SIG-M5 treated with dmso at 0.1 percent for 504 hours (cell line): ENCODE results near the gene LIPT2.
"Not testable (repeated sequence)": the region's sequence is repeated elsewhere in the genome, so short reads cannot be mapped to it uniquely, and the experiment has no call there.

ENCODE experiments used
- DNase-seq: peaks from one replicate; lab custom pipeline; 2025; ENCODE audit not compliant: unreplicated experiment; lab: John Stamatoyannopoulos, UW

Gene LIPT2

DNA sequence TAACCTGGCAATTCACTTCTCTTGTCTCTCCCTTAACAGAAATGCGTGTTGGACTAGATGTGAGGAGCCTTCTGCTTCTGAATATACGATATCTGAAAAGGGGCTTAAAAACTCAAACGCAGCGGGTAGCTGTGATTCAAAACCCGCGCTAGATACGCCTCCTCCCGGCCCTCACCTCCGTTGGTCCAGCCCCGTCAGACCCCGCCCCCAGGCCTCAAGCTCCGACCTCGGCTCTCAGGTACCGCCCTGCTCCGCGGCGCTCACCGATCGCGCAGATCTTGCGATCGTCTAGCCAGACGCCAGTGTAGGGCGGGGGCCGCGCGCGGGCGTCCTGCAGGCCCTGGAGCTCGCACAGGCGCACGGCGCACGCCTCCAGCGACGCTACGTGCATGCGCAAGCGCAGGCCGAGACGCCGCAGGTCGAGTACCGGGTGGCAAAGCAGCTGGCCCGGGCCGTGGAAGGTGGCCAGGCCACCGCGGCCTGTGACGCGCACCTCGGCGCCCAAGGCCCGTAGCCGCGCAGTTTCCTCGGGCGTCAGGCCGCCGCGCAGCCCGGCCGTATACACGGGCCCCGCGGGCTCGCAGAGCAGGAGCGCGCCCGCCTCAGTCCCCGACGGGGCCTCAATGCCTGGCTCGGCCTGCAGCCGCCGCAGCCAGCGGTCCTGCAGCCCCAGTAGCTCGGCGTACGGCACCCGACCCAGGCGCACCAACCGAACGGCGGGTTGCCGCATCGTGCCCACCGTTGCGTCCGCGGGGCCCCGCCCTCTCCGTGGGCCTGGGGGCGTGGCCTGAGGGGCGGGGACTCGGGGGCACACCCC, at the start of gene LIPT2:
LIPT2 (minus strand) TSS at position 751 of the 817 bp plus-strand sequence; CDS start at position 730, 21 bp downstream.
- DNase-seq, result peak; percentile 93

DNA sequence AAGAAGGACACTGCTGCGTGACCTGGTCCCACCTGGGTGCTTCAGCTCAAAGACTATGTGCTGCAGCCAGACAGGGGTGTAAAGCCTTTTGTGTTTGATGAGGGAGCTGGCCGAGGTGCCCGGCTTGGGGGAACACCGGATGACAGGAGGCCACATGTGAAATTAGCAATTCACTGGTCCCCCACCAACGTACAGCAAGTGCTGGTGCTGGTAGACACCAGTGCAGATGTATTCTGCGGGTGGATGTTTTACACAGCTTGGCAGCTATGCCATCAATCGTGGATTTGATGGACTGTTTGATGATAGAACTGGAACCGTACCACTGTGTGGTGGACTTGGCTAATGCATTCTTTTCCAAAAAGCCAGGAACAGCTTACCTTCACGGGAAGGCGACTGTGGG, 47.9 kb upstream of the LIPT2 start:
- no peak for DNase-seq

DNA sequence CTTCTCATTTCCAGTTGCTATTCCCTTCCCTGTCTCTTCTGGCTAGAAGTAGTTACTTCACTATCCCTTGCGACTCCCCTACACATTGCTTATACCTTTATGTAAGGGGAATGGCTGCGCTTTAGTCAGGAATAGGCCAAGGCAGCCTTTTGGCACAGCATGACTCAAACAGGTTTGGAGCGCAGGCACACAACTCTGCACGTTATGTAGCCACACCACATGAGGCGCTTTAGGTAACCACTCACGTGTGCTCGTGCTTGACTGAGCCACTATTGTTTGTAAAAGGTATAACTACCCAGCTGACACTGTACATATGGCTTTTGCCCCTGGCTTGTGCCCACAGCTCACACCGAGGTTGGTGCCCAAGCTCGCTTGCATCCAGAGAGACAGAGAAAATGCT, 46.7 kb upstream of the LIPT2 start:
- no peak for DNase-seq

DNA sequence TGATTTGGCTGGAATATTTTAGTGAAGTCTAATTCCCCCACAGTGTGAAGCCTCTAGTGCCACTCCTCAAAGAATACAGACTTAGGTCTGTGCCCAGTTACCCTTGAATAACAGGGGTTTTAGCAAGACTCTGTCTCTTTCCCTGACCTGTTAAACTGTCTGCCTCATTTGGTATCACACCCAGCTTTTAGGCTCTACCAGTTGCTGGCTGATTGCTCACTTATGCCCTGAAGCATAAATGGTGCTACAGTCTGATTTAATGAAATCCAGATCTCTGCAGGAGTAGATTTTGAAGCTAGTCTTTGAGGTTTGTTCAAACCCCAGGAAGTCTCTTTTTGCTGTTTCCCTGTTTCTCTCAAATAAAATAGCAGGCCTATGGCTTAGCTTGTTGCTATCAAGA, 45.2 kb upstream of the LIPT2 start:
- DNase-seq, result no peak

DNA sequence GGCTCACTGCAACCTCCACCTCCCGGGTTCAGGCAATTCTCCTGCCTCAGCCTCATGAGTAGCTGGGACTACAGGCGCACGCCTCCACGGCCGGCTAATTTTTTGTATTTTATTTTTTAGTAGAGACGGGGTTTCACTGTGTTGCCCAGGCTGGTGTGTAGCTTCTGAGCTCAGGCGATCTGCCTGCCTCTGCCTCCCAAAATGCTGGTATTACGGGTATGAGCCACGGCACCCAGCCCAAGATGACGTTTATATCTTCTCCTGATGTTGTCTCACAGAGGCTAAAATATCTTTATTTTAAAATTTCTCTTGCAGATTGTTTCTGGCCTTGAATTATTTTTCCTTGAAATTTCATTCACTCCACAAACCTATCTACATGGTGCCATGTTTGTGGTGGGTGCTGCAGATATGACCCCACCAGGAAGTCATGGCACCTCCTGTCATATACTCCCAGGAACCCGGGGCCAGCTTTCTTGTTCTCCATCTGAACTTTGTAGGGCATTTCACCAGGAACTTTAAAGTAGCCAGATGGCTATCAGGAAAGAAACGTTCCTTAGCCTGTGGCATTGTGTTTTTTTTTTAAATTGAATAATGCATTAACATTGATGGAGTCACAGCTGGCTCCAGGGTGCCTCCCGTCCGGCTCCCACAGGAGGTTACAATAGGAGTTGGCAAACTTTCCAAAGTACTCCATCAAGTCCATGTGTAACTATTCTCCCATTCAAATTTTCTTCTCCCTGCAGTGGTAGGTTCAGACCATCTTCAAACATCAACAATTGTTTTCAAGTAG, 42.0 kb upstream of the LIPT2 start:
- no peak for DNase-seq

DNA sequence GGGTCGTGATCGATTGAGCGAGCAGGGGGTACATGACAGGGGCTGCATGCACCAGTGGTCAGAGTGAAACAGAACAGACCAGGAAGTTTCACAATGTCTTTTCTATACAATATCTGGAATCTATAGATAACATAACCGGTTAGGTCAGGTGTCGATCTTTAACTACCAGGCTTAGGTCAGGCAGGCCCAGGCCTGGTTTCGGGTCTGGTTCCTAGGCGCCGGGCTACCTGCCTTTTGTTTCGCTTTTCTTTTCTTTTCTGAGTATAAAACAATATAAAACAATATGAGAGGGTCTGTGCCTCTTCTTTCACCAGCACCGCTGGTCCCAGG, 41.4 kb upstream of the LIPT2 start:
- DNase-seq, result not testable (repeated sequence)

DNA sequence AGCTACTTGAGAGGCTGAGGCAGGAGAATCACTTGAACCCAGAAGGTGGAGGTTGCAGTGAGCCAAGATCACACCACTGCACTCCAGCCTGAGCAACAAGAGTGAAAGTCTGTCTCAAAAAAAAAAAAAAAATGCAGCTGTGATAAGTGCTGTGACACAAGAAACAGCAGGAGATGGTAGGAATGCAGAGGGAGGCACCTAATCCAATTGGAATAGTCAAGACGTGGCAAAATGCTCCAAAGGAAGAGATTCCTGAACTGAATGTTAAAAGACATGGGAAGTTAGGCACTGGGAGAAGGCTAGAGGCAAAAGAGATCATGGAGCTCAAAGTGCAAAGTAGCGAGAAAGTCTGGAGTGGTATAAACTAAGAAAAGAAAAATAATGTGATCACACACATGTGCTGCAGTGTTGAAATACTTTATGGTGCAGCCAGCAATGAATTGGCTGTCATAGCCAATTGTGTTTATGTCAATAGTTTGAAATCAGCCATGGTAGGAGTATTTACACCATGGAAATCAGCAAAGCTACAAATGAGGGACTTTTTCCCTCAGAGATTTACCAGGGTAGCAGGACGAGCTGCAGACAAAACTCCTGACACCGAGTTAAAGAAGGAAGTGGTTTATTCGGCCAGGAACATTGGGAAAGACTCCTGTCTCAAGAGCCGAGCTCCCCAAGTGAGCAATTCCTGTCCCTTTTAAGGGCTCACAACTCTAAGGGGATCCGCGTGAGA, 40.9 kb upstream of the LIPT2 start:
- DNase-seq, result no peak

DNA sequence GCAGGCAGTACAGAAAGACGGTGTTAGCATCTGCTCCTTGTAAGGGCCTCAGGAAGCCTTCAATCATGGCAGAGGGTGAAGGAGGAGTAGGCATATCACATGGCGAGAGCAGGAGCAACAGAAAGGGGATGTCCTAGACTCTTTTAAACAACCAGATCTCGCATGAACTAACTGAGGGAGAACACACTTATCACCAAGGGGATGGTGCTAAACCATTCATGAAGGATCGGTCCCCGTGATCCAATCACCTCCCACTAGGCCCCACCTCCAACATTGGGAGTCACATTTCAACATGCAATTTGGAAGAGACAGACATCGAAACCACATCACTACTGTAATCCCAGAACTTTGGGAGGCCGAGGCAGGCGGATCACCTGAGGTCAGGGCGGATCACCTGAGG, 39.9 kb upstream of the LIPT2 start:
- no peak for DNase-seq

DNA sequence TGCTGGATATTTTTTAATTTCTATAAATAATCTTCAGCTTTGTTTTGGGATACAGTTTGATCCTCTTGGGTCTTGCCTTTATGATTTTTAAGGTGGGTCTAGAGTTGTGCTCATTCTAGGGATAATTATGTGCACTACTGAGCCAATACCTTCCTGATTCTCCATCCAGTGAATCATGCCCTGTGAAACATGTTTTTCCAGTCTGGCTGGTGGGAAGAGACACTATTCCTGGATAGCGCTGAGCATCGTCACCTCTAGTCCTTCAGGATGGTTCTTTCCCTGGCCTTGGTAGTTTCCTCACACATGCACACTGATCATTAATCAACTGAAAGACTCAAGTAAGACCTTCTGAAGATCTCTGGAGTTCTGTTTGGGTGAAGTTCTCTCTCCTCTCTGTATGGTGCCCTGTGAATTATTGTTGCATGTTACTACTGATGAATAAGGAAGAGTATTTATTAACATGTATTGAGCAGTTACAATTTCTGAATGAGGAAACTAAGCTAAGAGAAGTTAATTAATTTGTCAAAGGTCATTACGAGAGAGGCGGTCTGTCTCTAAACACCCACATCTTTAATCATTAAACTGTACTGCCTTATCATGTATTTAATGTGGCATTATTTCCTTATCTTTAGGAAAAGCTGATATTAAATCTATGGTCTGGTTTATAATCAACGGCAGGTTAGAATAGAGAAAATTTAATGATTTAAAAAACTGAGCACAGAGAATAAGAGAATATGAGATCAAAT, 39.1 kb upstream of the LIPT2 start:
- DNase-seq, result peak; percentile 25

DNA sequence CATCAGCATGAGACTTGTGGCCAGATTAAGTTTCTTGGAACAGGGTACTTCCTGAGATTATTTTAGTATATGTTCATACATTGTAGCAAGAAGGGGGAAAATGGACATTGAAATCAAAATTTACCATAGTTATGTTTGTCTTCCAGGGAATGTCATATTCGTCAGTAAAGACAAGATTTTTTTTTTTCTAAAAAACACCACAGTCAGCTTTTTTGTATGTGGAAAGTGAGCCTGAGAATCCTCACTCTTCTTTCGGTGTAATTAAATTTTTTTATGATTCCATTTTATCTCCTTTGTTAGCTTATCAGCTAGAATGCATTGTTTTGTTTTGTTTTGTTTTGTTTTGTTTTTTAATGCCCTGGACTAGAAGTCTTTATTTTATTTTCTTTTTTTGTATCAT, 31.5 kb upstream of the LIPT2 start:
- DNase-seq, result no peak

DNA sequence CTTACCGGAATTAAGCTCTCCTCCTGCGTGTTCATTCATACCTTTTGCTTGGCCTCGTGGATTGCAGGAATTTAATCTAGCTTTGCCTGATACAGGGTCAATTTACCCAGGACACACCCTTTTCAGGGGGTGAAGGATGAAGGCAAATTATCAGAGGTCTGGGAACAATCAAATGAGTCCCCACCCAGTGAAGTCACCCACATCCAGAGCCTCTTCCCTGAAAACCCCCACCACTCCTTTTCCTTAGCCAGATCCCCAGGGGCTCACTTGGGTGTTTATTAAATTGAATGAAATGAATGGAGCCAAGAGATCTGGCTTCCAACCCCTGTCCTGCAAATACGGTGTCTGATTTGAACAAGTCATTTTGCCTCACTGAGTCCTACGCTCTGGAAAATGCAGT, 31.0 kb upstream of the LIPT2 start:
- DNase-seq, result no peak

DNA sequence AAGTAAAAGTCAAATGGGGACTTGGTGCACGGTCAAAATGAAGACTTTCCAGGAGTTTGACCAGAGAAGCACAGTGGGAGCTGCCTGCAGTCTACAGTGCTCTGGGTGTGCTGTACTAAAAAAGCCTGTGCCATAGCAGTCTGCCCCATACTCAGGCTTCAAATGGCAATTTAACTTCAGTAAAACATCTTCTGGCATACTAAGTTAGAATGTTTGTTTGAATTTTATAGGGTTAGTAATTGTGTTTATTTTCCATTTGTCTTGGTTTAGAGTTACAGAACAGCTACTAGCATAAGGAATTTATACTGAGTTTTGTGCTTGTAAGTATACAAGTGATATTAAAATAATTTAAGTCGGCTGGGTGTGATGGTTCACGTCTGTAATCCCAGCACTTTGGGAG, 29.3 kb upstream of the LIPT2 start:
- DNase-seq, result no peak

DNA sequence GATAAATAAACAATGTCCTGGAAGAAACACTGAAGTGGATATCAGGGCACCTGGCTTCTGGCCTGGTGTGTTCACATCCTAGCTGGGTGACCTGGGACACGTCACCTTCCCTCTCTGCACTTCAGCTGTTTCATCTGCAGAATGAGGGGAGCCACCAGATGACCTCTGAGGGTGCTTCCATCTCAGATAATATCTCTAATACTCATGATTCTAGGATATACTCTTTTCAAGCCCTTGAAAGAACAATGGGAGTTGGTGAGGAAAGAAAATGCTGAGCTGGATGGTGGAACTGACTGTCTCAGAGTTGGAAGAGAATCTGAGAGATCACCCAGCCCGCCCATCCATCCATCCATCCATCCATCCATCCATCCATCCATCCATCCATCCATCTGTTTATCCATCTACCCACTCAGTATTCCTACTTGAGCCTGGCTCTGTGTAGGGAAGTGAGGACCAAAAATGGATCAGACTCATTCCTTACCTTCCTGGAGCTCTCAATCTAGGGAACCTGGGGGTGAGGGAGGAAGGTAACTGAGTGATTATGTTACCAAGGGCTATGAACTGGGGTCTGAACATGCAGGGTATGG, 28.2 kb upstream of the LIPT2 start:
- DNase-seq, result no peak

DNA sequence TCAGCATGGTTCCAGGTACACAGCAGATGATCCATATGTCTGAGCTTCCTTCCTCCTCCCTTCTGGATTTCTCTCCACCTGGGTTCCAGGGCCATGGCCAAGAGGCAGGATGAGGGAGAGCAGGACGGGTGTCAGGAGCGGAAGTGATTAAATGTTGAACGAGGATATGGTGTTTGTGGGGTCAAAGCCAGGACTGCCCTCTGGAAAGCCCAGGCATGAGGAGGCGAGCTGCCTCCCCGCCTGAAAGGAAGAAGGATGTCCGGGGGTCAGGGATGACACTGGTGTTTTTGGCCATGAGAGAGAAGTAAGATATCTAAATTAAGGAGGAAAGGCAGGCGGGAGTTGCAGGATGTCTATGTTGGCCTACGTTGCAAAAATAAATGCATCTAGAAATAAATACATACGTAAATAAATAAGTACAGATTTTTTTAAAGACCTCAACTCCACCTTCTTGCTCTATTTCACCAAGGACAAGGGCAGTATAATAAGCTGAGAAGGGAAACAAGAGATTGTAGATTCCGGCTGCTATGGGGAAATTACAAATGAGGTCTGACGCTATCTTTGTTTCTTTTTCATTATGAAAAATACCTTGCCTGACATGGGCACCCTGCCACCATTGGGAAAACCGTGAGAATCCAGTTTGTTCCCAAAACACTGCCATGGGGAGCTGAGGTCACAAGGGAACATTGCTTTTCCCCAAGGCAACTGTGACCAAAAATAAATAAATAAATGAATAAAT, 27.6 kb upstream of the LIPT2 start:
- no peak for DNase-seq

DNA sequence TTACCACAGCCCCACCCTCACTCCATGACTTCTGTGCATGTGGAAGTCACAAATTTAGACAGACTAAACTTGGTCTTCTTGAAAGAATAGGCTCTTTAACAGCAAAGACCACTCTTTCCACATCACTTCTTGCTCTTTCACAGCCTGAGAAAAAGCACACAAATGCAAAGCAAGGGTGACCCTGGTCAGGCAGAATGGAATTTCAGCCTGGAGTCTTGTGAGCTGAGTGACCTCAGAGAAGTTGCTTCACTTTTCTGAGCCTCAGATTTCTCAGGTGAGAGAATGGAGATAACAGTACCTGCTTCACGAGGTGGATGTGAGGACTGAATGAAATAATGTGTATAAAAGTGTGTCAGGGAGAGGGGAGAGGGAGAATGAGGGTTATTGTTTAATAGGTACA, 26.8 kb upstream of the LIPT2 start:
- DNase-seq, result no peak

DNA sequence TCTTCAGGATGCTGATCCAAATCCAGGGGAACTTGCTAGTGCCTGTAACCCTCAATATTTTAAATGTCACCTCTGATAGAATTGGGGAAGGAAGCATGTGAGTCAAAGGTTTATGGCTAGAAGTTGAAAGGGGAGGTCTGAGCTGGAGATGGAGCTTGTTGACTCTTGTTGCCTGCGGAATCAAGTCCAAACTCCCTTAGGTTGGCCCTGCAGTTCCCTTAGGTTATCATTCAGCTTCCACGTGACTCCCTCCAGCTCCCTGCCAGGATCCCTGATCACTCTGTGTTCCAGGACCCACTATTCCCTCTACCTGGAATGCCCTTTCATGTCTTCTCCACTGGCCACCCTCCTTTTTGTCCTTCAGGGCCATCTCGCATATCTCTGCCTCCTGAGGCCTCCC, 26.2 kb upstream of the LIPT2 start:
- DNase-seq, result no peak

DNA sequence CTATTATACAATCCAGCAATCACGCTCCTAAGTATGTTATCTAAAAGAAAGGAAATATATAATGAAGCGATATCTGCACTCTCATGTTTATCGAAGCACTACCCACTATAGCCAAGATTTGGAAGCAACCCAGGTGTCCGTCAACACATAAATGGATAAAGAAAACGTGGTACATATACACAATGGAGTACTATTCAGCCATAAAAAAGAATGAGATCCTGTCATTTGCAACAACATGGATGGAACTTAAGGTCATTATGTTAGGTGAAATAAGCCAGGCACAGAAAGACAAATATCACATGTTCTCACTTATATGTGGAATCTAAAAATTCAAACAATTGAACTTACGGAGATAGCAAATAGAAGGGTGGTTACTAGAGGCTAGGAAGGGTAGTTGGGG, 24.1 kb upstream of the LIPT2 start:
- not testable (repeated sequence) for DNase-seq

DNA sequence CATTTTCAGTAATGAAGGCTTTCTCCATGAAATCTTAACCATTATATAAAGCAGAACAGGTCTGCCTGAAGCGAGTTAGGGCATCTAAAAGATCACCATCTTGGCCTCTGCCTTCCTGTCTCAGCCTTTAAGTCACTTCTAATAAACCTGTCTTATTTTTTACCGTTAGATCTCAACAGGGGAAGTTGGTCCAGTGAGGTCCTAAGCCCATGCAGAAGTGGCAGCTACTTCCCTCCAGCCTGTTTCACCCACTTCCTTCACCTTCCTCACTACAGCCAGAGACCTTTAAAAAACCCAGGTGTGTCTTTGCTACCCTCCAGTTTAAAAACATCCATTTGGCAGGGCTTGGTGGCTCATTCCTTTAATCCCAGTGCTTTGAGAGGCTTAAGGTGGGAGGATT, 14.1 kb upstream of the LIPT2 start:
- DNase-seq, result no peak

DNA sequence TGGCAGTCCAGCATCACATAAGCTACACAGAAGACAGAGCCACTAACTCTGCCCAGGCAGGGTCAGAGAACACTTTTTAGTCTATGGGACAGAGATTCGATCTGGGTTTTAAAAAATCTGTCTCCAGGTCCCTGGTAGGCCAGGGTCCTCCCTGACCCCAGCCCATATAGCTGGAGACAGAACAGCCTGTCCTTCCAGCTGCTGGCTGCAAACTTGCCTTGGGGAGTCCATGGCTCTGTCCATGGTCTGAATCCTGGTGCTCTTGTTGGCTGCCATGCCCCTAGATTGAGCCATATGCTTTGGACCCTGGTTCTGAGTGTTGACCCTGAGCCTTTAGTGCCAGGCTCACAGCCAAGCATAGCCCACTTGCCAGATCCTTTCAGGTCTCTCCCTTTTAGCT, 13.3 kb upstream of the LIPT2 start:
- DNase-seq, result no peak

DNA sequence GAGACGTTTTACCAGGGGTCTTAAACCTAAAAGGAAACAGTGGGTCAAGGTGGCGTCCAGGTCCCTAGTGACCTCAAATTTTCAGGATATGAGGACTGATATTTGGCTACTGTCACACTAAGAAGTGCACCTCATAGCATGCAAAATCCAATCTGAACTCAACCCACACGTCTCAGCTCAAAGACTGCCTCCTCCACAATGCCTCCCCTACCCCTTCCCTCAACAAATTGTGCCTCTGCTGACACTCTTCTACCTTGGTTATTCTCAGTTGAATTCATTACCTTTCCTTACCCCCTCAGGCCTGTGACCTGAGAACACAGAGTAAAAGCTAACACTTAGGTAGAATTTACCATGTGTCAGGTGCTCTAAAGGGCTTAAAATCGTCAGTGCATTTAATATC, 12.4 kb upstream of the LIPT2 start:
- no peak for DNase-seq
